HG03095 (cell line): ENCODE measurements around the gene TGM5.
"Not testable (repeated sequence)": the region's sequence is repeated elsewhere in the genome, so short reads cannot be mapped to it uniquely, and the experiment has no call there.

Experiments
- ATAC-seq: cut with Tn5 transposase; IDR thresholded peaks from one replicate; pipeline ENCODE4 v1.9.1; 2021; ENCODE audit warnings: moderate library complexity; ENCODE audit not compliant: unreplicated experiment

The TGM5 gene

DNA sequence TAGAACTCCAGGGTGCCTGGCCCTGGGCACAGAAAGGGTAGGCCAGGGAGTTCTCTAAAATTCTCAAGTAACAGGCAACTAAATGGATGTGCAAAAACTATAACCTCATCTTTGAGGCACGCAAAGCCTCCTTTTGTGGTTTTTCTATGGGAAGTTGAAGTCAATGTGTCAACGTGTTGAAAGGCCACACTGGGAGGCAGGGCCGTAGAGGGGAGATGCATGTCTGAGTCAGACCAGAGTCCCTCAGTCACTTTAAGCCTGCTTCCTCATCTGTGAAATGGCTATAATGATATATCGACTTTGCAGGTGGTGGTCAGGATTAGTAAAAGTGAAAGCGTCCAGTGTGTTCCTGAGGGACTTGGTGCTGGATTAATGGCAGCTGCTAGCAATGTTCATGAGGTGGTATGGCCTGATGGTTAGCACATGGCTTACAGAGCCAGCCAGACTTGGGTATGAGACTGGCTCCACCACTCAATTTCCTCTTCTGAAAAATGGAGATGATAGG is 17.0 kb downstream of the TGM5 start:
- ATAC-seq: peak; percentile 46

DNA sequence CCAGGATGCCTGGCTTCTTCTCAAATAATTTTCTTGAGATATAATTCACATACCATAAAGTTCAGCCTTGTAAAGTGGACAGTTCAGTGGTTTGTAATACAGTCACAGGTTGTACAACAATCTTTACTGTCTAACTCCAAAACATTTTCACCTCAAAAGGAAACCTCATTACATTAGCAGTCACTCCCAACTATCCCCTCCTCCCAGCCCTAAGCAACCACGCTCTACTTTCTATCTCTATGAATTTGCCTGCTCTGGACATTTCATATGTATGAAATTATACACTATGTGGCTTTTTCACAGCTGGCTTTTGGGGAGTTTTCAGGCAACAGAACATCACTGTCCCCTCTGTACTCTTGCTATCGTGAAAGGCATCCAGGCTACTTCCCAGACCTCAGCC is 17.5 kb downstream of the TGM5 start:
- peak; percentile 5 for ATAC-seq

DNA sequence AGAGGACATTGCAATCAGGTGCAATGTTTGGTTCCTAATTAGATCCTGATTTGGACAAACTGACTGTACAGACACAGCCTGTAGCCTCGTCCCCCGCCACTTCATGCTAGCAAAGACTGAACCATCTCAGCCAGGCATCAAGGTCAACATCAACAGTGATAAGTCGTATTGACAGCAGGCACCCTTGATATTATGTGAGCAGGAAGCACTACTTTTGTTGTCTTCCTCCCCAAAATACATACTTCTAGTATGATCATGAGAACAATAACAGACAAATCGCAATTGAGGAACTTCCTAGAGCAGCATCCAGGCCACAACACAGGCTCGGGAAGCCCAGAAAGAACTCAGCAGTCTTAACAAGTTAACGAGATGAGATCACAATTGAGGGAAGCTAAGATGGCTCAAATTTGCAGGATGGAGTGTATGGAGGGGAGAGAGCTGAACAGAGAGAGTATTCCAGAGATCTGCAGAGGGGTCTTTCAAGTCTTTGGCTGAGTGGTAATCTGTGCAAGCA is 20.4 kb downstream of the TGM5 start:
- no peak for ATAC-seq

DNA sequence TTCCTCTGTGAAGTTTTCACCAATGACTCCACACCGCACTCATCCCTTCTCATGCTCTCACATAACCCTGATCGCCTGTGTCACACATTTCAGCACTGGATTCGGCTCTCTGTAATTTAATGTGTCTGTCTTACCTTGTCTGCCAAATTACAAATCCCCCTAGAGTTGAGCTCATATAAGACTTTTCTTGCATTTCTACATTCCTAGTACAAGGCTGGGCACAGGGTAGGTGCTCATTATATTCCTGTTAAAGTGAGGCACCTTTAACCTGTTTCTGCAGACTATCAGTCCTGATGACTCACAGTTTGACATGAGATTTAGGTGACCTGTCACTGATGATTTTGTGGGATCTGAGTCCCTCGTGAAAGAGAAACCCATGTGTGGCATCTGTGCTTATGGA is 22.6 kb downstream of the TGM5 start:
- no peak for ATAC-seq

DNA sequence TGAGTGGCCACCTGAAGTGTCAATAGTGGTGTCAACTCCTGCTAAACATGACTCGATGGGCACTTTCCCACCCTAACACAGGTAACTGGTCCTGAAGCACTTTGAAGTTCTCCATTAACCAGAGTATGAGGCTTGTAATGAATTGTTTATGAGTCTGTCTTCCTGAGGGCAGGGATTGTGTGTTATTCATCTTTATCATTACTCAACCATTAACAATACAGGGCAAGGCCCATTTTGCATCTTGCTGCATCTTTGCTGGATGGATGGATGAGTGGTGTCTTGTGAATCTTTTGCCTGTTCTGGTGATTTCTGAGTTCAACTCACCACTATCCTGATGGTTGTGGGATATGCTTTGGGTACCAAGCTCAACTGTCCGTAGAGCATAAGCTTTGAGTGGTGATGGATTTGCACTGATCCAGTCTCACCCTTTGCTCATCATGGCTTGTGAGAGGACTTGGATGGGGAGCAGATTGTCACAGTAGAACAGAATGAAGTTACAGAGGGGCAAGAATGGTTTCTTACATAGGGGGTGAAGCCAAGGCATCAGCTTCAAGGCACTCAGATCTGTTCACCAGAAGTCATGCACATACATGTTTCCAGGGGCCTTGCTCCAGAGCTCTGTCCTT is 23.6 kb downstream of the TGM5 start:
- no peak for ATAC-seq

DNA sequence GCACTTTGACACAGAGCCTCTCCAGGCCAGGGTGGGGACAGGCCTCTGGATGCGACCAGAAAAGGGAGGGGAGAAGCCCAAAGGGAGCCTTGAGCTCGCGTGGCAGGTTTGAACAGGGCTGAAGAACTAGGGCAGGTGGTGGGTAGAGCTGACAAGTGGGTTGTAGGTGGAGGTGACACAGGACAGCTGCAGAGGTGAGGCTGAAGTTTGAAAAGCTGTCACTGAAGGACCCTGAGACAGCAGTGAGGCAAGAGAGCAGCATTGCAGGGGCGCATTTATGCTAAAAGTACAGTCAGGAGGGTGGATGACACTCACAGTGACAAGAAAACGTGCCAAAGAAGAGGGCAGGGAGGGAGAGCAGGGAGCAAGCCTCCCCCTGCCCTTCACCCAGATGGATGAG is 24.1 kb downstream of the TGM5 start:
- ATAC-seq: no peak

DNA sequence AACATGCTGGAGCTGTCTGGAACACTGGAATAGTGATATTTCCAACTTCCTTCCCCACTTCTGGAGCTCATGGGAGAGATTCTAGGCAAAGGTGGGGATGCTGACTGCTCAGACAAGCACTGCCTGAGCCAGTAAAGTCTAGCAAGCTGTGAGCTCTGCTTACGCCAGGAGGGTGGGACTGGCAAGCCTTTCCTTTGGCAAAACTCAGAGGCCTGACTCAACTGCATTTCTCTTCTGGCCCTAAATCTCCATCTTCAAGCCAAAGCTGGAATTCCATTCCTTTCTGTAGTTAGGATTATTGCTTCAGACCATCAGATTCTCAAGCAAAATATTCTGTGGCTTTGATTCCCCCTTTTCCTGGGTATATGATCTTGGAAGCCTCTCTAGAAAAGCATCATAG is 25.6 kb downstream of the TGM5 start:
- no peak for ATAC-seq

DNA sequence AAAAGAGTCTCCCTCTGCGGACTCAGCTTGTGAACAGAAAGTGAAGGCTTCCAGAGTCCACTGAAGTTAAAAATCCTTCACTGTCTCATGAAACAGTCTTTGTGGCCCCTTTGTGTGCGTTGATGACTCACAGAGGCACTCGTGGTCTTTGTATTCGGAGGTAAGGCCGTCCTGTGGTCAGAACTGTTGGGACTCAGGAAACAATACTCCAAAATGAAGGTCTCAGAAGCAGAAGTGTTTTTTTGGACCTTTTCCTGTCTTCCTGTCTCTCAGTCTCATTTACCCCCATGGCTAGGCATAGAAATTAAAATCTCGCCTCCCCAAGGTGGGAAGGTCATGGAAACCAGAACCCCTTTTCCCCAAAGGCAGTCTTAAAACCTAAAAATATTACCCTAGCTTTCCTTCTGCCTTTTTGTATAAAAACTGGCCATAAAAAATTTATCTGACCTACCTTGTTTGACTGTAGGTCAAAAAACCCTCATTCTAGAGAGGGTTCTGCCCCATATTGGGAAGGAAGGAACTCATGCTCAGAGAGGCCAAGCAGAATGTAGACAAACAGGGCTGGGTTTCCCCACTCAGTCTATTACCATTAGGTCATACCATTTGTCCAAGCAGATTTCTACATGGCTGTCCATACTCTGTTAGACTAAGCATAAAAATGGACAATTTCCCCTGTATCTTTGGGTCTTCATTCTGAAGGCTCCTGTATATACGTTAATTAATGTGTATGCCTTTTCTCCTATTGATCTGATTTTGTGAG is 26.8 kb downstream of the TGM5 start:
- ATAC-seq: no peak

DNA sequence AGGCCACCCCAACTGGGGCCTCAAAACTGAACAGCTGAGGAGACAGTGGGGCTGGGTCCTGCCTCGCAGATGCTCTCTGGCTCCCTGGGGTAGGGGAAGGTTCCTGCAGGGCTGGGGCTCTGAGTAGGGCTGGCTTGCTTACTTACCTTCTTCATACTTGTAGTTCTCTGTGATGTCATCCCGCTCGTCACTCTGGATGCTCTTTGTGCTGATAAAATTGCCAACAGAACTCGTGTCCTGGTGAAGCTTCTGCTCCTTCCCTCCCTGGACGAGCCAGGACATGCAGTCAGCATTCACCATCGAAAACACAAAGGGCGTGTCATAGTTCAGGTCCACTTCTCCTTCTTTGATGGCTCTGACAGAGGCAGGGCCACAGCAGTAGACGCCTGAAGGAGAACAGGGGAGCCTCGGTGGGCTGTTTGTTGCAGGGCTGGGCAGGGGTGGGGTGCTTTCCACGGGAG is 28.0 kb downstream of the TGM5 start:
- no peak for ATAC-seq

DNA sequence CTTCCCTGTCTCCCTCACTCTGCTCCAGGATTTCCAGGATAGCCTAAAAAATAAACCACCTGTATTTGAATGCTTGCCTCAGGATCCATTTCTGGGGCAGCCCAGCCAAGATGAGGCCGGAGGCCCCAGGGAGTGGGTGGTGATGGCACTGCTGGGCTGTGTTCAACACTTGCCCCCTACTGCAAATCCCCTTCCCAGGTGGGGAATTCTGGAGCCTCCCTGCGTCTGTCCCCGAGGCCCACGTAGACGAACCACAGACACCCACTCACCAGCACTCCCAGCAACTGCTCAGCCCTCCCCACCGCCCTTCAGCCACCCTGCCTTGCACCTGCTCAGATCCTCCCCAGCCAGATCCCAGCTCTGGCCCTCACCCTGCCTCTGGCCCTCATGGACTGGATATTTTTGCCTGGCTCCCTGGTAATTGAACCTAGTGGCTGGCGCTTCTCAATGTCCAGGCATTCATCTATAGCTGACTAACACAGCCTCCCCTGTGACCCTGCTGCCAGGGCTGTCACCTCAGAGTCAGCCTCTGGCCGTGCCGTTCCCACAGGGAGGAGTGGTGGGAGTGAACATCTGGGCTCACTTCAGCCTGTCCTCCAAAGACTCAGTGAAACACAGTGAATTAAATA is 28.8 kb downstream of the TGM5 start:
- no peak for ATAC-seq

DNA sequence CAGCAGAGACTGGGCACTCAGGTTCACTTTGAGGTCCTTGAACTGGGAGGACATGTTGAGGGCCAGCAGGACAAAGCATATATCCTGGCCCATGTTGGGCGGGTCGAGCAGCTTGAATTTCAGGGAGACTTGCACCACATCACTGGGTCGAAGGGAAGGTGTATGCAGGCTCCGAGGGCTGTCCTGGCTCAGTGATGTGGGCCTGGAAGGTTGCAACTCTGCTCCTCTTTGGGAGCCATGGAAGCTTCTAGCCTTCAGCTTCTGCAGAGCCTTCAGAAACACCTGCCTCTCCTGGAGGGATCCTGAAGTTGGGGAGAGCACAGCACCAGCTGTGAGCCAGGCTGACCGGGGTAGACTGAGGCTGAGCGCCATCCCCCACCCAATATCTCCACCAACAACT is 31.2 kb downstream of the TGM5 start:
- no peak for ATAC-seq

DNA sequence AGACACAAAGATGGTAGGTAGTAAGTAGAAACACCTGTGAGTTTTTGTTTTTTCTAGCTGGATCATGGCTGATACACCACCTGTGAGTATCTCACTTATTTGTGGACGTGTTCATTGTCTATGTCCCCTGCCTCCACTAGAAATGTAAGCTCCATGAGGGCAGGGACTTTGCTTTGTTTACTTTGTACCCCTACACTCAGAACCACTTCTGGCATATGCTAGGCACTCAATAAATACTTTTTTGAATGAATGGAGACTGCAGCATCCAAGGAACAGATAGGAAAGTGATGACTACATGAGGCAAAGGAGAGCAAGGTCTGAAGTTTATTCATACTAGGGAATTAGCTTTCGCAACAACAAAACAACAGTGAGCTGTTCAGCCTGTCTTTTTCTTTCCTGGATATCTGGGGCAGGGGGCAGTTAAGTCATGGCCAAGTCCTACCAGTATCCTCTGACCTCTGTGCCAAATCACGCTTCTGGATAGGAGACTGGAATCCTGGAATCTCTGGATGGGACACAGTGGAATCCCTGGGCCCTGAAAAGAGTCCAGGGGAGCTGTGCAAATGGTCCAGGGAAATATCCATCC is 34.3 kb downstream of the TGM5 start:
- ATAC-seq: no peak

DNA sequence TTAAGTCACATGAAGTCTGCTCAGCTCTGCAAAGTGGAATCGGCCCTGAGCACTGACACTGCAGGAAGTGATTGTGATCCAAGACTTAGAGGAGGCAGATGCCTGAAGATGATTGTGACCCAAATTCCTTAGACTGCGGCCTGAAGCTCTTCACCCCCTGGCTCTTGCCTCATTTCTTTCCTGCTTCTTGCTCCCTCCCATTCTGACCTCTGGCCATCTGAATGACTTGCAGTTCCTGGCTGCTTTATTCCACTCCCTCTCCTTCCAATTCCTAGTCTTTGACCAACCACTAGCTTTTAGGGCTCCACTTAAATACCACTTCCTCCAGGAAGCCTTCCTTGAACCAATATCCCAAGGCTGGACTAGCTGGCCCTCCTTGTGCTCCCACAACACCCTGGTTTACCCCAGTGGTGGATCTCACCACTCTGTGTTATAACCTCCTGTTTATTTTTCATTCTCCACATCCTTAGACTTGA is 36.0 kb downstream of the TGM5 start:
- no peak for ATAC-seq

DNA sequence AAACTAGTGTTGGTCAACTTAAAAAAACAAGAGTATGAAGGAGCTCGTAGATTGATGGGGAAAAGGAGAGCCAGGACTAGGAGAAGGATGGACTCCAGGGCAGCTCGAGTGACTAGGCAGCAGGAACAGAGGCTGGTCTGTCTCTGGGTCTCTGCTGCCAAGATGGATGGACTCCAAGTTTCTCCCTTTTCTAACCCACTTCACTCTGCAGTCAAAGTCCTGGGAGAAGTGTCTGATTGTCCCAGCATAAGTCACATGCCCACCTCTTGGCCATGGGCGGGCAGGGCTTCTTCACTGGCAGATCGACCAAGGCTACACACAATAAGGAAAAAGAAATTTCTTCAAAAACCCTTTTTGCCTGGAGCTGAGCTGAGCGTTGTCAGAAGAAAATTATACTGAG is 36.8 kb downstream of the TGM5 start:
- no peak for ATAC-seq

DNA sequence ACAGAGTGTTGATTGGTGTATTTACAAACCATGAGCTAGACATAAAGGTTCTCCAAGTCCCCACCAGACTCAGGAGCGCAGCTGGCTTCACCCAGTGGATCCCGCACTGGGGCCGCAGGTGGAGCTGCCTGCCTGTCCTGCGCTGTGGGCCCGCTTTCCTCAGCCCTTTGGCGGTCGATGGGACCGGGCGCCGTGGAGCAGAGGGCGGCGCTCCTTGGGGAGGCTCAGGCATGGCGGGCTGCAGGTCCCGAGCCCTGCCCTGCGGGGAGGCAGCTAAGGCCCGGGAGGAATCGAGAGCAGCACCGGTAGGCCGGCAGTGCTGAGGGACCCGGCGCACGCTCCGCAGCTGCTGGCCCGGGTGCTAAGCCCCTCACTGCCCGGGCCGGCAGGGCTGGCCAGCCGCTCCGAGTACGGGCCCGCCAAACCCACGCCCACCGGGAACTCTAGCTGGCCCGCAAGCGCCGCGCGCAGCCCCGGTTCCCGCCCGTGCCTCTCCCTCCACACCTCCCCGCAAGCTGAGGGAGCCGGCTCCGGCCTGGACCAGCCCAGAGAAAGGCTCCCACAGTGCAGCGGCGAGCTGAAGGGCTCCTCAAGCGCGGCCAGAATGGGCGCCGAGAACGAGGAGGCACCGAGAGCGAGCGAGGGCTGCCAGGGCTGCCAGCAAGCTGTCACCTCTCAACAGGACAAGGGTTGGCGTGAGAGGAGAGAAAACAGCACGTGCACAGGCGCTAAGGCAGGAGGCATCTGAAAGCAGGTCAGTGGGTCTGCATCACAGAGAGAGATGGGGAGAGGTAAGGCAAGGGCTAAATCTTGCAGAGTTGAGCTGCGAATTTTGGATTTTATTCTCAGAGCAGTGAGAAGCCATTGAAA is 40.1 kb downstream of the TGM5 start:
- no peak for ATAC-seq

DNA sequence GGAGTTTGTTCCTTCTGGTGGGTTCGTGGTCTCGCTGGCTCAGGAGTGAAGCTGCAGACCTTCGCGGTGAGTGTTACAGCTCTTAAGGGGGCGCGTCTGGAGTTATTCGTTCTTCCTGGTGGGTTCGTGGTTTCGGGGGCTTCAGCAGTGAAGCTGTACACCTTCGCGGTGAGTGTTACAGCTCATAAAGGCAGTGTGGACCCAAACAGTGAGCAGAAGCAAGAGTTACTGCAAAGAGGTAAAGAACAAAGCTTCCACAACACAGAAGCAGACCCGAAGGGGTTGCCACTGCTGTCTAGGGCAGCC is 40.8 kb downstream of the TGM5 start:
- ATAC-seq: not testable (repeated sequence)

DNA sequence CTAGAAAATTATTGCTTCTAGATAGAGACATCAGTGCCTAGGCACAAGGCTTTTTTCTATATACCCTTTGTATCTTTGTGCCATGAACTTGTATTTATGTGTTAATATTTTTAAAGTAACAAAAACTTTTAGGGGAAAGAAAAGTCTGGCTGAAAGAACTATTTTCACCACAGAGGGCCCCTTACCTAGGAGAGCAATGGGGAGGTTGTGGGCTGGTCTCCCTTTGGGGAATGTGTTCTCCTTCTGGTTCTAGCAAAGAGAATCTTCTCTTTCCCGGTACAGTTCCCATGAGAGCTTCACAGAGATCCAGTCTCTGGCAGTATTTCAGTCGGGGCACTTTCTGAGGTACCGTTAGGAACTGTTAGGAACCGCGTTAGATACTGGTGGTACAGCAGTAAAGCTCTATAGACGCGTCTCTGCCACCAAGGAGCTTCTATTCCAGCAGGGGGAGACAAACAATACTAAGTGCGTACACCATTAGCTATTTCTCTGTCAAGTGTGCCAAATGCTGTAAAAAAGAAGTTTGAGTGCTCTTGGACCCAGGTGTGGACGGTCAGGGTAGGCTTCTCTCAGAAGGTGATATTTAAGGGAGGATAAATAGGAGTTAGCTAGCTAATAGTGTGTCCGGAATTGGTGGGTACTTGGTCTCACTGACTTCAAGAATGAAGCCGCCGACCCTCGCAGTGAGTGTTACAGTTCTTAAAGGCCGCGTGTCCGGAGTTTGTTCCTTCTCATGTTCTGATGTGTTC is 41.4 kb downstream of the TGM5 start:
- no peak for ATAC-seq

DNA sequence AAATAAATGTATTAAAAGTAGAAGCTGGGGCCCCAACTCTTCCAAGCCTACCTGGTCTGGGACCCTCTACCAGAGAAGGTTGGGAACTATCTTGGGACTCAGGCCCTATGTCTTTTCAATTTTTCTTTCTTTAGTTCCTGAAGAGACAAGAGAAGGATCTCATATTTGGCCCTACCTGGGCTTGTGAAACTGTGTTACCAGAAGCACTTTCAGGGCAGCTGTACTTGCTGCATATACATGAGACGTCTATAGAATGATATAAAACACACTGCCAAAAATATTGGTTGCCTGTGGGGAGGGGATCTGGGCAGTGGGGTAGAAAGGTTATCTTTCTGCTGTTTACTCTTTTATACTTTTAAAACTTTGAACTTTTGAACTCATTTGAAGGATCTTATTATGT is 45.3 kb downstream of the TGM5 start:
- no peak for ATAC-seq

DNA sequence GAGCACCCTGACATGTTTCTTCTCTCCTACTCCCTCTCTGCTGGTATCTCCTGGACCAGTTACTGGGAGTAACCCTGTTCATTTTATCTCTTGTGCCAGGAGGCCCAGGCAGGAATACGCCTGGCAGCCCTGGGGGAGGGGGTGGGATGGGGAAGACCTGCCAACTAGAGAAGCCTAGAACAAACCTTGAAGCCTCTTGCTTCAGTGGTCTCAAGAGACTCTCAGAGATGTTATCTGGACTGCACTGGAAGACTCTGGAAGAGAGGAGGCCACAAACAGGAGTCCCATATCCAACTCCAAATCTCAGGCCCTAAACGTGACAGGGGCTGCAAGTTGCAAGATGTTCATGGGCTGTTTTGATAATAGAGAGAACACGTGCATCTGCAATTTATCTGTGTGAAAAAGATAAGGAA is 45.7 kb downstream of the TGM5 start, which contains the start of gene EPB42:
EPB42 (minus strand) TSS at position 28 of the 413 bp plus-strand sequence. CDS start 193 bp downstream, outside the sequence.
- no peak for ATAC-seq
